Osteocyte (in vitro differentiated cells): ENCODE data around the gene RPS26. TPM values are rescaled to one million over a fixed set of nuclear protein-coding genes. Genes with fewer than 3 reads are reported as not detected.

ENCODE experiments used
- DNase-seq: peaks from one replicate; pipeline ENCODE4 v3.0.0; 2021; ENCODE audit warnings: mixed read lengths; ENCODE audit not compliant: unreplicated experiment; ENCODE audit errors: extremely low spot score
- H3K27ac Mint-ChIP-seq: one replicate; pipeline ENCODE4 v1.8.0; 2021; ENCODE audit warnings: mild to moderate bottlenecking, mixed read lengths; ENCODE audit not compliant: unreplicated experiment
- H3K27me3 Mint-ChIP-seq: one replicate; pipeline ENCODE4 v1.8.0; 2021; ENCODE audit warnings: mixed read lengths; ENCODE audit not compliant: unreplicated experiment
- H3K36me3 Mint-ChIP-seq: one replicate; pipeline ENCODE4 v1.8.0; 2021; ENCODE audit warnings: mixed read lengths; ENCODE audit not compliant: unreplicated experiment
- H3K4me1 Mint-ChIP-seq: one replicate; pipeline ENCODE4 v1.8.0; 2021; ENCODE audit warnings: mixed read lengths; ENCODE audit not compliant: unreplicated experiment
- H3K4me3 Mint-ChIP-seq: one replicate; pipeline ENCODE4 v1.8.0; 2021; ENCODE audit warnings: mild to moderate bottlenecking, moderate library complexity, mixed read lengths; ENCODE audit not compliant: unreplicated experiment
- H3K9me3 Mint-ChIP-seq: one replicate; pipeline ENCODE4 v1.8.0; 2021; ENCODE audit warnings: mixed read lengths; ENCODE audit not compliant: unreplicated experiment
- CTCF ChIP-seq: fragments of 200-600 bp; sonication (generic); IDR thresholded peaks from 2 replicates; pipeline ENCODE4 v1.5.0; 2021; ENCODE audit warnings: antibody characterized with exemption, mild to moderate bottlenecking, moderate library complexity
- total RNA-seq: library from RNA; stranded (reverse); gene quantifications from 2 replicates; pipeline ENCODE4 v1.2.1, GENCODE V29; 2021

The RPS26 gene
- total RNA-seq, 1 donor from 2014 or later, result 25.0 TPM

GRCh38 chr12:56078931-56079722, 37.4 kb downstream of the RPS26 start:
- Mint-ChIP-seq H3K4me3 (peak overlapping the region; percentile 76), H3K9me3 (no peaks in the 10 kb centered on the region), H3K27me3 (no peaks in the 10 kb centered on the region), H3K4me1 (peaks cover 7% of the 10 kb centered on the region), H3K36me3 (no peaks in the 10 kb centered on the region), H3K27ac (peak overlapping the region; percentile 85)
- DNase-seq, result peak; percentile 96
- peak; percentile 81 for TF ChIP-seq CTCF

- H3K27me3 Mint-ChIP-seq, result no peaks in the 10 kb centered on the region
- no peak for TF ChIP-seq CTCF
- H3K9me3 Mint-ChIP-seq, result no peaks in the 10 kb centered on the region
- H3K27ac Mint-ChIP-seq, result peak within 1 kb of the TSS; percentile 85
- peak within 1 kb of the TSS; percentile 76 for H3K4me3 Mint-ChIP-seq
- H3K36me3 Mint-ChIP-seq, result no peaks in the 10 kb centered on the region
- peak; percentile 88 for DNase-seq
- peaks cover 7% of the 10 kb centered on the region for H3K4me1 Mint-ChIP-seq
These were observed 38.2 kb downstream of the RPS26 start, which contains the start of gene ERBB3 for GRCh38 chr12:56079723-56080555. TSS of gene ERBB3 (plus strand) at chr12:56080165. CDS start at chr12:56080301, 136 bp downstream.

DNA sequence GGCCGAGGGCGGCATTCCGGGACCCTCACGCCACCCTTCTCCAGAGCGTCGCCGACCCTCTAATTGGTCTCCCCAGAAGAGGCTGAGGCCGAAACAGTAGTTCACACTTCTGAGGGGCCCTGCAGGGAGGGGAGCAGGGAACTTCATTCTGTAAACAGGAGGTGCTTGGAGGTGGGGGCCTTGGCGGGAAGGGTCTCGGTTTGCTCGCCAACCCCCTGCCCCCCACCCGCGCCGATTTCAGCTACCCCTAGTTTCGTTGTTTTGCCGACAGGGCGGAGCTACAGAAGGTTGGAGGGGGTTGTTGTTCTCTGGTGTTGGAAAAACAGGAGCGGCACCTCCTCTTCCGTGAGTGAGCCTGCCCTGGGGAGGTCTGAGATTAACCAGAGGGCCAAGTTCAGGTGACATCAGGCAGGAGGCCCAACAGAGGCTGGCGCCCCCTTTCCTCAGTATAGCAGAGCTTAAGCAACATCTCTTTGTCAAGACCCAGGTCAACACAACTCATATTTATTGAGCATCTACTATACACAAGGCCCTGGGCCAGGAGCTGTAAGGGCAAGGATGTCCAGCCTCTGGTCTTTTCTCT, 38.9 kb downstream of the RPS26 start:
- DNase-seq, result no peak
- no peaks in the 10 kb centered on the region for H3K36me3 Mint-ChIP-seq
- H3K27ac Mint-ChIP-seq, result no peak overlapping the region
- H3K4me3 Mint-ChIP-seq, result peak overlapping the region; percentile 47
- no peaks in the 10 kb centered on the region for H3K27me3 Mint-ChIP-seq
- no peak for TF ChIP-seq CTCF
- H3K4me1 Mint-ChIP-seq, result peaks cover 7% of the 10 kb centered on the region
- no peaks in the 10 kb centered on the region for H3K9me3 Mint-ChIP-seq

GRCh38 chr12:56081393-56082347, 40.0 kb downstream of the RPS26 start:
- no peak for TF ChIP-seq CTCF
- peaks cover 7% of the 10 kb centered on the region for H3K4me1 Mint-ChIP-seq
- H3K4me3 Mint-ChIP-seq, result no peak overlapping the region
- DNase-seq, result no peak
- H3K27me3 Mint-ChIP-seq, result no peaks in the 10 kb centered on the region
- H3K36me3 Mint-ChIP-seq, result no peaks in the 10 kb centered on the region
- no peak overlapping the region for H3K27ac Mint-ChIP-seq
- no peaks in the 10 kb centered on the region for H3K9me3 Mint-ChIP-seq
